ENCODE data around the gene AP3D1. TPM values are rescaled to one million over a fixed set of nuclear protein-coding genes. Genes with fewer than 3 reads are reported as not detected.

AP3D1 gene
- polyA plus RNA-seq, 3 donors from 2014 or later: 11.7 to 44.5 (median 17.9) TPM

DNA sequence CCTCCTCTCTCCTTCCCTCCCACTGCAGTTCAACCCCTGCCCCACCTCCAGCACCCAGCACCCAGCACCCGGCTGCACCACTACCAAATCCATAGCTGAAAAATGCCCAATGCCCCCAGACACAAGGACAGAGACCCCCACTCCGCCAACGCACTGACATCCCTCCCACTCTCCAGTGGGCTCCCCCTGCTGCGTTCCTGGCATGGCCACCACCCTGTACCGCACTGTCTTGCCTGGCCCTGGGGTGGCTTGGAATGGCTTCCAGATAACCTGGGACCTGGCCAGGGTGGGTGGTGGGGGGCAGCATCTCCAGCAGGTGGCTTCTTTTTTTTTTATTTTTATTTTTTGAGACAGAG, 94.6 kb downstream of the AP3D1 start:
- Mint-ChIP-seq H3K27ac (peak overlapping the region in 4 of 6 donors; percentile 44 to 86 (median 73)), H3K4me3 (peak overlapping the region in 4 of 5 donors; percentile 33 to 66 (median 46)), H3K9me3 (no peaks in the 10 kb centered on the region), H3K4me1 (peaks cover 37 to 44% of the 10 kb centered on the region in 2 donors), H3K36me3 (no peaks in the 10 kb centered on the region), H3K27me3 (ENCODE audit: low read depth in 3 of 3) (peaks cover 4 to 13% (median 10%) of the 10 kb centered on the region in 3 donors)
- peak in 1 of 3 donors; percentile 0 for DNase-seq

GRCh38 chr19:2055931-2056836, 95.2 kb downstream of the AP3D1 start:
- no peaks in the 10 kb centered on the region for H3K9me3 Mint-ChIP-seq
- peaks cover 31 to 45% of the 10 kb centered on the region in 2 donors for H3K4me1 Mint-ChIP-seq
- peak overlapping the region; percentile 52 to 66 (median 63) for H3K4me3 Mint-ChIP-seq
- H3K27me3 Mint-ChIP-seq (ENCODE audit: low read depth in 3 of 3): peaks cover 6 to 8% (median 7%) of the 10 kb centered on the region in 3 donors
- no peaks in the 10 kb centered on the region for H3K36me3 Mint-ChIP-seq
- DNase-seq: peak in 1 of 3 donors; percentile 15
- peak overlapping the region; percentile 76 to 90 (median 83) for H3K27ac Mint-ChIP-seq

- no peaks in the 10 kb centered on the region for H3K36me3 Mint-ChIP-seq
- H3K27ac Mint-ChIP-seq: peak overlapping the region in 4 of 6 donors; percentile 57 to 80 (median 70)
- peaks cover 24 to 37% of the 10 kb centered on the region in 2 donors for H3K4me1 Mint-ChIP-seq
- no peak for DNase-seq
- H3K4me3 Mint-ChIP-seq: peak overlapping the region in 2 of 5 donors; percentile 35 to 53
- no peaks in the 10 kb centered on the region for H3K9me3 Mint-ChIP-seq
- peaks cover 2 to 6% (median 6%) of the 10 kb centered on the region in 3 donors for H3K27me3 Mint-ChIP-seq (ENCODE audit: low read depth in 3 of 3)
Observed at GRCh38 chr19:2054763-2055162, 96.6 kb downstream of the AP3D1 start.

DNA sequence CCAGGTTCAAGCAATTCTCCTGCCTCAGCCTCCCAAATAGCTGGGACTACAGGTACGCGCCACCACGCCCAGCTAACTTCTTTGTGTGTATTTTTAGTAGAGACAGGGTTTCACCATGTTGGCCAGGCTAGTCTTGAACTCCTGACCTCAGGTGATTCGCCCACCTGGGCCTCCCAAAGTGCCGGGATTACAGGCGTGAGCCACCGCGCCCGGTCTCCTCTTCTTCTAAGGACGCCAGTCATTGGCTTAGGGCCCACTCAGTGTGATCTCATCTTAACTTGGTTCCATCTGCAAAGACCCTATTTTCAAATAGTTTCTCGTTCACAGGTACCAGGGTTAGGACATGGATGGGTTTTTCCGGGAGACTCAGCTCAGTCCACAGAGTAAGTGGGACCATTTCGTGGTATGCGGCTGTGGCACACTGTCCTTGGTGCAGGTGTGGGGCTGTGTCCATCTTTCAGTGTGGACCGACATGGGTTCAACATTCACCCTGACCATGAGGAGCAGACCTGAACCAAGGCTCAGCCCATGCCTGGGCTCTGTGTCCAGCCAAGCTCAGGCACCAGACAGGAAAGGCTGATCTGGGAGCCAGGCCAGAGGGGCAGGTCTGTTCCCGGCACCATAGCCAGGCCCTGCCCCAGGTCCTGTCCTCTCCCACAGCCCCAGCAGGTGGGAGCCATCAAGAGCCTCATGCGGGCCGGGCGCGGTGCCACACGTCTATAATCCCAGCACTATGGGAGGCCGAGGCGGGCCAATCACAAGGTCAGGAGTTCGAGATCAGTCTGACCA, 97.6 kb downstream of the AP3D1 start:
- Mint-ChIP-seq H3K4me3 (no peak overlapping the region), H3K4me1 (peaks cover 30 to 43% of the 10 kb centered on the region in 2 donors)

DNA sequence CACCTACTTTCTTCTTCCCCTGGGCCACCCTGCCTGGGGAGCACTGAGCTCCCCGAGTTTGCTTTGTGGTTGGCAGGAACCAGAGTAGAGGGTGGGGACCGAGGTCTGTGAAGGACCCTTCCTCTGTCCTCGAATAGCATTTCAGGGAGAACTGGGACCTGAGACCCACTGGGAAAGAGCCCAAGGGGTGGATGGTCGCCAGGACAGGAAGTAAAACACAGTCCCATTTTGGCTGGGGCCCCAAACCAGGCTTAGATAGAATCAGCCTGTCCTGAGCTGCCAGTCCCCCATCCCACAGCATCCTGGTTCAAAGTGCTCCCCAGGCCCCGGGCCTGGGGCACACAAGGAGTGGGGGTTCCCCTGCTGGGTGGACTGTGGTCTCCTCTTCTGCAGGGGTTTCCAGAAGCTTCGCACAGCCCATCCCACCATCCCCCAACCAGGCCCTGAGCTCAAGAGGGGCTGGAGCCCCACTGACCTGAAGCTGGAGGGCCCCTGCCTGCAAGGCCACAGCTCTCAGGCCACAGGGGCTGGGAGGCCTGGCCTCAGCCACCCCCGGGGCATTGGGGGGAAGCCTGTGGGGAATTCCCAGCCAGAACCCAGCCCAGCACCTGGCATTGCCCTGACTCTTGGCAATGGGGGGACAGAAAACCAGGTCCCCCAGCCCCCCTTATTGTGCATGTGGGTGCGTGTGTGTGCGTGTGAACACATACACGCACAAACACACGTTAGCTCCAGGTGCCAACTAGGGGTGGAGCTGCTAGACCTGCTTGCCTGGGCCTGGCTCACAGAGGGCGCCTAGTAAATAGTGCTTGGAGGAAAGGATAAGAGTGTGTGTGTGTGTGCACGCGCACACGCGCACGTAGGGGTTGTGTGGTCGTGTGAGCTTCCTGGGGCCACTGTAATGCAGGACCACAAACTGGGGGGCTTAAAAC, 99.3 kb downstream of the AP3D1 start:
- Mint-ChIP-seq H3K36me3 (no peaks in the 10 kb centered on the region), H3K27me3 (ENCODE audit: low read depth in 3 of 3) (peaks cover 2 to 11% (median 7%) of the 10 kb centered on the region in 3 donors), H3K9me3 (no peaks in the 10 kb centered on the region), H3K4me3 (peak overlapping the region; percentile 54 to 82 (median 76)), H3K27ac (peak overlapping the region; percentile 86 to 94 (median 92)), H3K4me1 (peaks cover 30 to 49% of the 10 kb centered on the region in 2 donors)
- peak; percentile 43 to 61 (median 53) for DNase-seq

More for the DNA sequence above, 97.6 kb downstream of the AP3D1 start:
- no peaks in the 10 kb centered on the region for H3K9me3 Mint-ChIP-seq
- H3K36me3 Mint-ChIP-seq: no peaks in the 10 kb centered on the region
- peak overlapping the region in 3 of 6 donors; percentile 7 to 48 (median 40) for H3K27ac Mint-ChIP-seq
- peaks cover 2 to 9% (median 7%) of the 10 kb centered on the region in 3 donors for H3K27me3 Mint-ChIP-seq (ENCODE audit: low read depth in 3 of 3)
- no peak for DNase-seq

GRCh38 chr19:2050991-2051772, 100.2 kb downstream of the AP3D1 start, which contains the start of gene MKNK2:
Gene MKNK2, minus strand, starts transcription at chr19:2051244. Its CDS starts 393 bp downstream, at chr19:2050851.
- peak; percentile 94 to 95 (median 95) for DNase-seq
- Mint-ChIP-seq H3K4me3 (peak within 1 kb of the TSS; percentile 83 to 89 (median 87)), H3K36me3 (no peaks in the 10 kb centered on the region), H3K9me3 (no peaks in the 10 kb centered on the region), H3K27ac (peak within 1 kb of the TSS; percentile 86 to 94 (median 92)), H3K27me3 (ENCODE audit: low read depth in 3 of 3) (peaks cover 2 to 13% (median 8%) of the 10 kb centered on the region in 3 donors), H3K4me1 (peaks cover 21 to 45% of the 10 kb centered on the region in 2 donors)

Other genes starting within 250 kb of the AP3D1 start
- 10 to 100 TPM in 1 of 3 donors, 1 to 10 TPM in 2; 2.1 to 10.0 (median 4.3) TPM for gene ADAT3, start 246.2 kb downstream of the AP3D1 start, polyA plus RNA-seq
- gene SCAMP4, start 246.2 kb downstream of the AP3D1 start, polyA plus RNA-seq: 10 to 100 TPM in 2 of 3 donors, 1 to 10 TPM in 1; 7.6 to 31.9 (median 22.6) TPM
- 10 to 100 TPM; 18.0 to 35.4 (median 21.8) TPM for gene CSNK1G2, start 210.4 kb downstream of the AP3D1 start, polyA plus RNA-seq
- 1 to 10 TPM; 2.6 to 4.4 (median 3.6) TPM for gene BTBD2, start 135.9 kb downstream of the AP3D1 start, polyA plus RNA-seq
- 10 to 100 TPM; 22.7 to 39.2 (median 23.9) TPM for gene MKNK2, start 100.3 kb downstream of the AP3D1 start, polyA plus RNA-seq
- gene MOB3A, start 55.2 kb downstream of the AP3D1 start, polyA plus RNA-seq: 100 to 1,000 TPM in 1 of 3 donors, 10 to 100 TPM in 2; 39.4 to 160 (median 42.2) TPM
- under 1 TPM in 1 of 3 donors, not detected in 2; 0.42 TPM for gene IZUMO4, start 54.7 kb downstream of the AP3D1 start, polyA plus RNA-seq
- 1 to 10 TPM in 1 of 3 donors, under 1 TPM in 2; 0.25 to 1.7 (median 0.31) TPM for gene DOT1L, start 12.4 kb upstream of the AP3D1 start, polyA plus RNA-seq
- gene PLEKHJ1, start 84.8 kb upstream of the AP3D1 start, polyA plus RNA-seq: 100 to 1,000 TPM; 115 to 148 (median 117) TPM
- gene SF3A2, start 85.3 kb upstream of the AP3D1 start, polyA plus RNA-seq: 10 to 100 TPM in 2 of 3 donors, 1 to 10 TPM in 1; 6.2 to 40.9 (median 11.1) TPM
- not detected for gene AMH, start 97.8 kb upstream of the AP3D1 start, polyA plus RNA-seq
- under 1 TPM in 1 of 3 donors, not detected in 2; 0.94 TPM for gene JSRP1, start 104.9 kb upstream of the AP3D1 start, polyA plus RNA-seq
- 10 to 100 TPM in 1 of 3 donors, 1 to 10 TPM in 1, under 1 TPM in 1; 0.96 to 10.8 (median 2.5) TPM for gene PEAK3, start 130.6 kb upstream of the AP3D1 start, polyA plus RNA-seq
- 10 to 100 TPM in 1 of 3 donors, 1 to 10 TPM in 2; 2.7 to 13.2 (median 2.7) TPM for gene LINGO3, start 156.6 kb upstream of the AP3D1 start, polyA plus RNA-seq
- gene LSM7, start 177.0 kb upstream of the AP3D1 start, polyA plus RNA-seq: 100 to 1,000 TPM; 163 to 285 (median 170) TPM
- gene SPPL2B, start 177.1 kb upstream of the AP3D1 start, polyA plus RNA-seq: 10 to 100 TPM in 2 of 3 donors, 1 to 10 TPM in 1; 6.9 to 16.4 (median 12.5) TPM
- gene TMPRSS9, start 208.7 kb upstream of the AP3D1 start, polyA plus RNA-seq: not detected

All from immature natural killer cell (primary cell).